ENCODE data around the gene ZNF592.

DNA sequence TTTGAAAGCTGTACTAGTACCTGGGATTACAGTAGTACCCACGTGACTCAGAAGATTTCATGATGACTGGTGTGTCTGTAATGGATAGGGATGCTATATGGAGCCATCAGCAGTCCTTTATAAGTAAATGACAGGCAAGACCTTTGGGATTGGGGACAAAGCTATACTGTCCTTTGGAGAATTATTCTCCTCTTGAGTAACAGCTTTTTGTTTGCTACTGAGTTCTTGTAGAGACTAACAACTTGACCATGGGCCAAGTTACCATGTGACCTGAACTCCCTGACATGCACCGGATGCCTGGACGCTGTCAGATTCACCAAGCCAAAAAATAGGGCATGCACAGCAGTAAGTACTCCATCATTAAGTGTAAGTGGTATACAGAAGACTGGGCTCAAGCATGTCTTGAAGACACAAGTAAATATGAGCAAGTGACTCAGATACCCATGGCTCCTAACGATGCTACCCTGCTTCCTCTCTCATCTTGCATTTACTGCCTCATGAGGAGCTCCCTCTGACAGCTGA is 45.4 kb upstream of the ZNF592 start:
- no peak for TF ChIP-seq POLR2A (IDR thresholded peaks at IDR 0.05)
- TF ChIP-seq, protein P1, sequence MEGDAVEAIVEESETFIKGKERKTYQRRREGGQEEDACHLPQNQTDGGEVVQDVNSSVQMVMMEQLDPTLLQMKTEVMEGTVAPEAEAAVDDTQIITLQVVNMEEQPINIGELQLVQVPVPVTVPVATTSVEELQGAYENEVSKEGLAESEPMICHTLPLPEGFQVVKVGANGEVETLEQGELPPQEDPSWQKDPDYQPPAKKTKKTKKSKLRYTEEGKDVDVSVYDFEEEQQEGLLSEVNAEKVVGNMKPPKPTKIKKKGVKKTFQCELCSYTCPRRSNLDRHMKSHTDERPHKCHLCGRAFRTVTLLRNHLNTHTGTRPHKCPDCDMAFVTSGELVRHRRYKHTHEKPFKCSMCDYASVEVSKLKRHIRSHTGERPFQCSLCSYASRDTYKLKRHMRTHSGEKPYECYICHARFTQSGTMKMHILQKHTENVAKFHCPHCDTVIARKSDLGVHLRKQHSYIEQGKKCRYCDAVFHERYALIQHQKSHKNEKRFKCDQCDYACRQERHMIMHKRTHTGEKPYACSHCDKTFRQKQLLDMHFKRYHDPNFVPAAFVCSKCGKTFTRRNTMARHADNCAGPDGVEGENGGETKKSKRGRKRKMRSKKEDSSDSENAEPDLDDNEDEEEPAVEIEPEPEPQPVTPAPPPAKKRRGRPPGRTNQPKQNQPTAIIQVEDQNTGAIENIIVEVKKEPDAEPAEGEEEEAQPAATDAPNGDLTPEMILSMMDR (IDR thresholded peaks at IDR 0.05): no peak

All from upper lobe of left lung (tissue), 4 donors.